CD8-positive, alpha-beta memory T cell (primary cell): Measurements from ENCODE around the gene TXK. TPM values are rescaled to one million over a fixed set of nuclear protein-coding genes. Genes with fewer than 3 reads are reported as not detected.
A peak's percentile ranks its signal among the peaks of the same experiment; 100 is the strongest.

Source experiments
- CTCF ChIA-PET: fragments of 350-600 bp; sonication (Branson Sonifier 250); formaldehyde crosslinking; loops from one replicate; lab custom pipeline; 2021; ENCODE audit warnings: antibody characterized with exemption; lab: Charles Lee
- POLR2A ChIA-PET: fragments of 350-600 bp; sonication (Branson Sonifier 250); formaldehyde crosslinking; loops from one replicate; lab custom pipeline; 2021; ENCODE audit warnings: antibody characterized with exemption; lab: Charles Lee
- DNase-seq, 5 donors: peaks; one replicate each; pipeline versions ENCODE4 v3.0.0 to v3.0.0-alpha.2; 2020 to 2022; ENCODE audit warnings: mixed read lengths in 1 of 5
- H3K27ac ChIP-seq: one replicate; pipeline ENCODE4 v1.7.0; 2013; ENCODE audit warnings: low read depth, mild to moderate bottlenecking, low read length, moderate library complexity
- H3K27me3 ChIP-seq: 2 replicates; pipeline ENCODE4 v1.7.0; 2013; ENCODE audit warnings: low read length, mild to moderate bottlenecking; ENCODE audit not compliant: insufficient read depth, poor library complexity, severe bottlenecking
- H3K36me3 ChIP-seq: 2 replicates; pipeline ENCODE4 v1.7.0; 2013; ENCODE audit warnings: mild to moderate bottlenecking, low read length, moderate library complexity; ENCODE audit not compliant: insufficient read depth
- H3K4me1 ChIP-seq: 2 replicates; pipeline ENCODE4 v1.7.0; 2013; ENCODE audit warnings: mild to moderate bottlenecking, low read length, moderate library complexity; ENCODE audit not compliant: insufficient read depth
- H3K4me3 ChIP-seq: 2 replicates; pipeline ENCODE4 v1.7.0; 2013; ENCODE audit warnings: mild to moderate bottlenecking, low read length
- H3K9me3 ChIP-seq: 2 replicates; pipeline ENCODE4 v1.7.0; 2013; ENCODE audit warnings: mild to moderate bottlenecking, low read length
- H3K27ac Mint-ChIP-seq, 8 donors: one replicate each; pipeline ENCODE4 v1.8.0; 2020 to 2021; ENCODE audit warnings: mixed read lengths in 8 of 8, mild to moderate bottlenecking in 6 of 8, inconsistent platforms in 3 of 8, moderate library complexity in 3 of 8
- H3K27me3 Mint-ChIP-seq, 2 donors: one replicate each; pipeline ENCODE4 v1.8.0; 2020 to 2021; ENCODE audit warnings: mixed read lengths in 2 of 2, mild to moderate bottlenecking in 1 of 2, moderate library complexity in 1 of 2
- H3K36me3 Mint-ChIP-seq, 3 donors: one replicate each; pipeline ENCODE4 v1.8.0; 2020 to 2021; ENCODE audit warnings: mixed read lengths in 3 of 3, inconsistent platforms in 1 of 3, mild to moderate bottlenecking in 1 of 3
- H3K4me1 Mint-ChIP-seq, 3 donors: one replicate each; pipeline ENCODE4 v1.8.0; 2020 to 2021; ENCODE audit warnings: mixed read lengths in 3 of 3, inconsistent platforms in 1 of 3, mild to moderate bottlenecking in 1 of 3
- H3K4me3 Mint-ChIP-seq, 7 donors: one replicate each; pipeline ENCODE4 v1.8.0; 2020 to 2021; ENCODE audit warnings: mixed read lengths in 7 of 7, mild to moderate bottlenecking in 6 of 7, moderate library complexity in 4 of 7, inconsistent platforms in 2 of 7
- H3K9me3 Mint-ChIP-seq, 5 donors: one replicate each; pipeline ENCODE4 v1.8.0; 2020 to 2022; ENCODE audit warnings: mixed read lengths in 5 of 5, mild to moderate bottlenecking in 3 of 5, moderate library complexity in 2 of 5, inconsistent platforms in 1 of 5
- polyA plus RNA-seq: library from polyadenylated mRNA; unstranded; fragments of 300-500 nt; fragmentation: Illumina TruSeq; gene quantifications from one replicate; pipeline ENCODE4 v1.2.3, GENCODE V29; 2021
- total RNA-seq, 2 experiments: library from RNA; stranded (reverse); gene quantifications; one replicate each; pipeline ENCODE4 v1.2.3, GENCODE V29; 2021

The TXK gene
- 1 to 10 TPM; 6.0 to 6.4 TPM for total RNA-seq
- 70.0 TPM for polyA plus RNA-seq

GRCh38 chr4:48134081-48134480, at the start of gene TXK:
Gene TXK, minus strand, starts transcription at chr4:48134250. Its CDS starts 80 bp downstream, at chr4:48134170.
- ChIA-PET CTCF (interaction anchor here (1.0 to 1.7 kb wide), 3 partner anchors 9 to 32 kb away, joined by 3 to 4 read pairs (median 3); no protein-coding TSS in a partner anchor), POLR2A (no interaction called here)
- Histone ChIP-seq H3K4me3 (peak within 1 kb of the TSS; percentile 61), H3K4me1 (peaks cover 77% of the 10 kb centered on the region), H3K36me3 (no peaks in the 10 kb centered on the region), H3K27ac (peak within 1 kb of the TSS; percentile 8), H3K9me3 (no peaks in the 10 kb centered on the region), H3K27me3 (no peaks in the 10 kb centered on the region)
- Mint-ChIP-seq H3K4me1 (peaks cover 80 to 98% (median 89%) of the 10 kb centered on the region in 3 donors), H3K4me3 (peak within 1 kb of the TSS; percentile 88 to 98 (median 91)), H3K9me3 (no peaks in the 10 kb centered on the region), H3K27ac (peak within 1 kb of the TSS; percentile 78 to 99 (median 93)), H3K27me3 (no peaks in the 10 kb centered on the region), H3K36me3 (peaks cover 0 to 12% (median 3%) of the 10 kb centered on the region in 3 donors)
- peak in 1 of 5 donors; percentile 59 for DNase-seq

DNA sequence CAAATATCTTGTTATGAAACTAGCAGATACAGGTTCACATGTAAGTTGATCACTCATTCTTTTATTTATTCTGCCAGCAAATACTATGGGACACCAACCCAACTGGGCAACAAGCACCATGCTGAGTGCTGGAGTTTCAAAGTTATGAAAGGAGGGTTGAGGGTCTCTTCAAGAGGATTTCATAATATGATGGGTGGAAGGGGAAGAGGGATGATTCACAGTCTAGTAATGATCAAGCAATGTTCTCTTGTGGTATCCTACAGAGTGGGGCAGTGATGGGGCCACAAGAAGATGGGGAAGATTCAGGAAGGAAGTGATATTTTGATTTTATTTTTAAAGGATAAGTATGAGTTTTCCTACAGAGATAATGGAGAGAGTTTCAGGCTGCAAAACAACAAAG, 46.2 kb upstream of the TXK start:
- no peaks in the 10 kb centered on the region for H3K36me3 ChIP-seq
- ChIA-PET POLR2A (no interaction called here), CTCF (no interaction called here)
- no peak overlapping the region for H3K4me3 Mint-ChIP-seq
- no peaks in the 10 kb centered on the region for H3K27me3 Mint-ChIP-seq
- H3K36me3 Mint-ChIP-seq = no peaks in the 10 kb centered on the region
- no peak overlapping the region for H3K27ac ChIP-seq
- H3K4me1 ChIP-seq = no peaks in the 10 kb centered on the region
- H3K4me3 ChIP-seq = no peak overlapping the region
- H3K27me3 ChIP-seq = no peaks in the 10 kb centered on the region
- H3K9me3 ChIP-seq = no peaks in the 10 kb centered on the region
- no peaks in the 10 kb centered on the region for H3K9me3 Mint-ChIP-seq
- no peak overlapping the region for H3K27ac Mint-ChIP-seq
- no peak for DNase-seq
- peaks cover 0 to 3% (median 0%) of the 10 kb centered on the region in 3 donors for H3K4me1 Mint-ChIP-seq

GRCh38 chr4:48178931-48179330, 44.9 kb upstream of the TXK start:
- Mint-ChIP-seq H3K9me3 (no peaks in the 10 kb centered on the region), H3K27me3 (peaks cover 0 to 1% of the 10 kb centered on the region in 2 donors), H3K4me1 (peaks cover 0 to 3% (median 0%) of the 10 kb centered on the region in 3 donors), H3K4me3 (no peak overlapping the region), H3K36me3 (no peaks in the 10 kb centered on the region), H3K27ac (peak overlapping the region in 1 of 8 donors; percentile 2)
- no peaks in the 10 kb centered on the region for H3K27me3 ChIP-seq
- H3K27ac ChIP-seq = no peak overlapping the region
- POLR2A ChIA-PET = no interaction called here
- CTCF ChIA-PET = no interaction called here
- H3K9me3 ChIP-seq = no peaks in the 10 kb centered on the region
- H3K4me1 ChIP-seq = no peaks in the 10 kb centered on the region
- H3K4me3 ChIP-seq = no peak overlapping the region
- DNase-seq = no peak
- H3K36me3 ChIP-seq = no peaks in the 10 kb centered on the region

DNA sequence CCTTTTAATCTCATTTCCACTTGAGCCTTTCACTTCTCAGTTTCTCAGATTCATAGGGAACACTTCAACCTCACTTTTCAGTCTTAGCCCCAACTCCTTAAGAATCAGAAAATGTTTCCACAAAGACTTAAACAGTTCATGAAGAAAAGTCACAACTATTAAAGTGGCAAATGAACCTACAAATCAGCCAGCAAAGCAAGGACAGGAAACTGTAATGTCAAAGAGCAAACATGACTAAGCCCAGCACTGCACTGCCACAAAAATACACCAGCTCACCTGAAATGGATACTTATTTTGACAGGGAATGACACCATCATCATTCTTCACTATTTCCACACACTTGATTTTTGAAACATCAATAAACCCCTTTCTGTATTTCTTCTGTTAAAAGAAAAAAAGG, 41.8 kb upstream of the TXK start:
- Histone ChIP-seq H3K36me3 (no peaks in the 10 kb centered on the region), H3K4me3 (no peak overlapping the region), H3K9me3 (no peaks in the 10 kb centered on the region), H3K27ac (no peak overlapping the region), H3K4me1 (no peaks in the 10 kb centered on the region), H3K27me3 (no peaks in the 10 kb centered on the region)
- H3K27ac Mint-ChIP-seq = no peak overlapping the region
- no peak overlapping the region for H3K4me3 Mint-ChIP-seq
- H3K4me1 Mint-ChIP-seq = peaks cover 0 to 3% (median 0%) of the 10 kb centered on the region in 3 donors
- no peaks in the 10 kb centered on the region for H3K9me3 Mint-ChIP-seq
- POLR2A ChIA-PET = interaction anchor here (0.6 kb wide), 1 partner anchor 263 kb away, joined by 5 read pairs; no protein-coding TSS in a partner anchor
- H3K36me3 Mint-ChIP-seq = peaks cover 0 to 2% (median 0%) of the 10 kb centered on the region in 3 donors
- DNase-seq = no peak
- peaks cover 0 to 1% of the 10 kb centered on the region in 2 donors for H3K27me3 Mint-ChIP-seq
- CTCF ChIA-PET = no interaction called here

GRCh38 chr4:48175328-48175727, 41.3 kb upstream of the TXK start:
- no peak overlapping the region for H3K27ac Mint-ChIP-seq
- H3K4me3 Mint-ChIP-seq = no peak overlapping the region
- ChIA-PET POLR2A (interaction anchor here (0.6 kb wide), 1 partner anchor 263 kb away, joined by 5 read pairs; no protein-coding TSS in a partner anchor), CTCF (no interaction called here)
- Histone ChIP-seq H3K27me3 (no peaks in the 10 kb centered on the region), H3K4me3 (no peak overlapping the region), H3K4me1 (no peaks in the 10 kb centered on the region), H3K36me3 (no peaks in the 10 kb centered on the region), H3K27ac (no peak overlapping the region), H3K9me3 (no peaks in the 10 kb centered on the region)
- peaks cover 0 to 2% (median 0%) of the 10 kb centered on the region in 3 donors for H3K36me3 Mint-ChIP-seq
- H3K27me3 Mint-ChIP-seq = peaks cover 0 to 1% of the 10 kb centered on the region in 2 donors
- H3K4me1 Mint-ChIP-seq = peaks cover 0 to 3% (median 0%) of the 10 kb centered on the region in 3 donors
- DNase-seq = no peak
- no peaks in the 10 kb centered on the region for H3K9me3 Mint-ChIP-seq

- Histone ChIP-seq H3K9me3 (no peaks in the 10 kb centered on the region), H3K27me3 (no peaks in the 10 kb centered on the region), H3K4me1 (no peaks in the 10 kb centered on the region), H3K27ac (peak overlapping the region; percentile 52), H3K36me3 (no peaks in the 10 kb centered on the region), H3K4me3 (no peak overlapping the region)
- Mint-ChIP-seq H3K4me1 (peaks cover 0 to 3% (median 0%) of the 10 kb centered on the region in 3 donors), H3K27ac (no peak overlapping the region), H3K36me3 (peaks cover 0 to 2% (median under 1%) of the 10 kb centered on the region in 3 donors), H3K4me3 (no peak overlapping the region), H3K9me3 (no peaks in the 10 kb centered on the region), H3K27me3 (peaks cover 0 to 3% of the 10 kb centered on the region in 2 donors)
- POLR2A ChIA-PET = no interaction called here
- DNase-seq = no peak
- CTCF ChIA-PET = no interaction called here
Observed at GRCh38 chr4:48173056-48173991, 39.3 kb upstream of the TXK start.

GRCh38 chr4:48172651-48173050, 38.6 kb upstream of the TXK start:
- H3K4me3 Mint-ChIP-seq = no peak overlapping the region
- H3K4me1 ChIP-seq = no peaks in the 10 kb centered on the region
- H3K9me3 Mint-ChIP-seq = no peaks in the 10 kb centered on the region
- H3K4me1 Mint-ChIP-seq = peaks cover 0 to 3% (median 0%) of the 10 kb centered on the region in 3 donors
- ChIA-PET POLR2A (no interaction called here), CTCF (no interaction called here)
- H3K36me3 ChIP-seq = no peaks in the 10 kb centered on the region
- DNase-seq = no peak
- H3K27me3 ChIP-seq = no peaks in the 10 kb centered on the region
- H3K9me3 ChIP-seq = no peaks in the 10 kb centered on the region
- no peak overlapping the region for H3K27ac ChIP-seq
- no peak overlapping the region for H3K4me3 ChIP-seq
- no peak overlapping the region for H3K27ac Mint-ChIP-seq
- H3K36me3 Mint-ChIP-seq = peaks cover 5 to 7% (median 6%) of the 10 kb centered on the region in 3 donors
- H3K27me3 Mint-ChIP-seq = peaks cover 0 to 3% of the 10 kb centered on the region in 2 donors

GRCh38 chr4:48169636-48170035, 35.6 kb upstream of the TXK start:
- H3K27ac ChIP-seq = no peak overlapping the region
- H3K4me3 ChIP-seq = no peak overlapping the region
- Mint-ChIP-seq H3K9me3 (no peaks in the 10 kb centered on the region), H3K4me3 (no peak overlapping the region), H3K4me1 (no peaks in the 10 kb centered on the region), H3K36me3 (peaks cover 7 to 11% (median 9%) of the 10 kb centered on the region in 3 donors), H3K27ac (no peak overlapping the region), H3K27me3 (peaks cover 0 to 3% of the 10 kb centered on the region in 2 donors)
- H3K27me3 ChIP-seq = no peaks in the 10 kb centered on the region
- POLR2A ChIA-PET = no interaction called here
- CTCF ChIA-PET = no interaction called here
- H3K36me3 ChIP-seq = no peaks in the 10 kb centered on the region
- H3K9me3 ChIP-seq = no peaks in the 10 kb centered on the region
- DNase-seq = no peak
- no peaks in the 10 kb centered on the region for H3K4me1 ChIP-seq
